GM20000 (cell line): ENCODE data around the gene ASB11.

Source experiments
- DNase-seq: peaks from one replicate; pipeline ENCODE4 v3.0.0; 2012; ENCODE audit warnings: low spot score
- TF ChIP-seq, protein P1 (sequence below): IDR thresholded peaks from 2 replicates; pipeline ENCODE4 v1.5.1; 2012; ENCODE audit warnings: mild to moderate bottlenecking, control low read depth; ENCODE audit errors: extremely low read depth, missing control alignments

ASB11 gene

DNA sequence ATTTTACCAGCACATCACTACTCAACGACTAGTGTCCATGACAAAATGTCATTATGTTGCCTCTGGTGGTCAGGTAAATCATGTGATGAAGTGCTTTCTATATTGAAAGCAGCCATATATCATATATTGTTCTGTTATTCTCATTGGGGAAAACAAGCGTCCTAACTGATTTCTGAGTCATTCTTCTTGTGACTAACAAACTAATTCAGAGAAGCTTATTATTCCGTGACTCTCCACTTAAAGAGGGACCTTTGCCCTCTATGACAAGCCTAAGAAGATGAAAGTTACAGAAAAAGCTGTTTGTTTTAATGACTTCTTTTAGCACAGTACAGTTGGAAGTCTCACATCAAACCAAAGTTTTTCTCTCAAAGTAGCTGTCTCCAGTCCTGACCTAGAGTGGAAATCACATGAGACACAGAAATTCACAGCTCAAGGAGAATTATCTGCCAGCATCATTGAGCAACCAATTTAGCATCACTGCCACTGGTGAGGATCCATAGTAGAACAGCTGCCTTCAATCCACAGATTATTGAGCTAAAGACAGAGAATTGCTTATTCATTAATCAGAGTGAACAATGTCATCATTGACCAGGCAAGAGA, 81.9 kb downstream of the ASB11 start:
- TF ChIP-seq, protein P1, sequence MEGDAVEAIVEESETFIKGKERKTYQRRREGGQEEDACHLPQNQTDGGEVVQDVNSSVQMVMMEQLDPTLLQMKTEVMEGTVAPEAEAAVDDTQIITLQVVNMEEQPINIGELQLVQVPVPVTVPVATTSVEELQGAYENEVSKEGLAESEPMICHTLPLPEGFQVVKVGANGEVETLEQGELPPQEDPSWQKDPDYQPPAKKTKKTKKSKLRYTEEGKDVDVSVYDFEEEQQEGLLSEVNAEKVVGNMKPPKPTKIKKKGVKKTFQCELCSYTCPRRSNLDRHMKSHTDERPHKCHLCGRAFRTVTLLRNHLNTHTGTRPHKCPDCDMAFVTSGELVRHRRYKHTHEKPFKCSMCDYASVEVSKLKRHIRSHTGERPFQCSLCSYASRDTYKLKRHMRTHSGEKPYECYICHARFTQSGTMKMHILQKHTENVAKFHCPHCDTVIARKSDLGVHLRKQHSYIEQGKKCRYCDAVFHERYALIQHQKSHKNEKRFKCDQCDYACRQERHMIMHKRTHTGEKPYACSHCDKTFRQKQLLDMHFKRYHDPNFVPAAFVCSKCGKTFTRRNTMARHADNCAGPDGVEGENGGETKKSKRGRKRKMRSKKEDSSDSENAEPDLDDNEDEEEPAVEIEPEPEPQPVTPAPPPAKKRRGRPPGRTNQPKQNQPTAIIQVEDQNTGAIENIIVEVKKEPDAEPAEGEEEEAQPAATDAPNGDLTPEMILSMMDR, result no peak
- DNase-seq, result no peak
